Brain microvascular endothelial cell (primary cell): ENCODE results near the gene PXYLP1.

Experiments used
- DNase-seq: peaks from one replicate; pipeline ENCODE4 v3.0.0-alpha.2; 2020
- H3K27ac ChIP-seq: fragments of 250-450 bp; sonication (Bioruptor Pico); 2 replicates; pipeline ENCODE4 v1.5.1; 2020; ENCODE audit warnings: mild to moderate bottlenecking, moderate library complexity
- H3K27me3 ChIP-seq: fragments of 250-450 bp; sonication (Bioruptor Pico); replicated peaks from 2 replicates; pipeline ENCODE4 v1.5.1; 2020; ENCODE audit warnings: mild to moderate bottlenecking
- H3K36me3 ChIP-seq: fragments of 250-450 bp; sonication (Bioruptor Pico); replicated peaks from 2 replicates; pipeline ENCODE4 v1.5.1; 2020; ENCODE audit warnings: mild to moderate bottlenecking
- H3K4me3 ChIP-seq: 2 replicates; pipeline ENCODE4 v1.5.1; 2011; ENCODE audit warnings: low read depth, mild to moderate bottlenecking, control low read depth, low read length, moderate library complexity
- in situ Hi-C: cut with HindIII; loops from 2 replicates; pipeline ENCODE4 v1.10.0; 2017; ENCODE audit warnings: low sequenced_read_pairs, low pct_ligation_motif_present
- TF ChIP-seq, protein P1 (sequence below): IDR thresholded peaks from 2 replicates; pipeline ENCODE4 v1.5.1; 2011; ENCODE audit warnings: low read depth, mild to moderate bottlenecking, moderate library complexity, low read length, control low read depth, inconsistent platforms; ENCODE audit errors: missing control alignments

Gene PXYLP1

GRCh38 chr3:141223673-141224166 is 7.9 kb upstream of the PXYLP1 start:
- no peaks in the 10 kb centered on the region for H3K36me3 ChIP-seq
- H3K27me3 ChIP-seq, result no peaks in the 10 kb centered on the region
- no peak overlapping the region for H3K4me3 ChIP-seq
- TF ChIP-seq, protein P1, sequence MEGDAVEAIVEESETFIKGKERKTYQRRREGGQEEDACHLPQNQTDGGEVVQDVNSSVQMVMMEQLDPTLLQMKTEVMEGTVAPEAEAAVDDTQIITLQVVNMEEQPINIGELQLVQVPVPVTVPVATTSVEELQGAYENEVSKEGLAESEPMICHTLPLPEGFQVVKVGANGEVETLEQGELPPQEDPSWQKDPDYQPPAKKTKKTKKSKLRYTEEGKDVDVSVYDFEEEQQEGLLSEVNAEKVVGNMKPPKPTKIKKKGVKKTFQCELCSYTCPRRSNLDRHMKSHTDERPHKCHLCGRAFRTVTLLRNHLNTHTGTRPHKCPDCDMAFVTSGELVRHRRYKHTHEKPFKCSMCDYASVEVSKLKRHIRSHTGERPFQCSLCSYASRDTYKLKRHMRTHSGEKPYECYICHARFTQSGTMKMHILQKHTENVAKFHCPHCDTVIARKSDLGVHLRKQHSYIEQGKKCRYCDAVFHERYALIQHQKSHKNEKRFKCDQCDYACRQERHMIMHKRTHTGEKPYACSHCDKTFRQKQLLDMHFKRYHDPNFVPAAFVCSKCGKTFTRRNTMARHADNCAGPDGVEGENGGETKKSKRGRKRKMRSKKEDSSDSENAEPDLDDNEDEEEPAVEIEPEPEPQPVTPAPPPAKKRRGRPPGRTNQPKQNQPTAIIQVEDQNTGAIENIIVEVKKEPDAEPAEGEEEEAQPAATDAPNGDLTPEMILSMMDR, result no peak
- no peak for DNase-seq
- in situ Hi-C loops, result no loop called here
- no peak overlapping the region for H3K27ac ChIP-seq

GRCh38 chr3:141225939-141226338 is 5.7 kb upstream of the PXYLP1 start:
- Histone ChIP-seq H3K4me3 (no peak overlapping the region), H3K27me3 (no peaks in the 10 kb centered on the region), H3K36me3 (no peaks in the 10 kb centered on the region), H3K27ac (no peak overlapping the region)
- no peak for DNase-seq
- in situ Hi-C loops, result no loop called here
- TF ChIP-seq, protein P1, result no peak

DNA sequence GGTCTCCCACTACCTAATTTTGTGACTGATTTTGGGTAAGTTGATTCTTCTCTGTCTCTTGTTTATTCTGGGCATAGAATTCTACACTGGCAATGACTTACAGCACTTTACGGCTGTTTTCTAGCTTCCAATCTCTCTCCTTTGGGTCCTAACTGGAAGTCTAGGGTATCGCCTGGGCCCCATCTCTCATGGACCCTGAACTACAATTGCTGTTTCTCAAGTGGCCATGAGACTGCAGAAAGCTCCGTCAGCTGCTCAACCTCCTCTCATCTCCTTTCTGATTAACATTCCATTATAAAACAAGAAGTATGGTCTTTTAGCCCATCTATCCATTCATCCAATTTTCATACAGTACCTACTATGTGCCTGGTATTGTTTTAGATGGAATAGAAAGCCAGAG is 4.4 kb upstream of the PXYLP1 start:
- in situ Hi-C loops, result no loop called here
- Histone ChIP-seq H3K36me3 (no peaks in the 10 kb centered on the region), H3K27me3 (no peaks in the 10 kb centered on the region), H3K4me3 (no peak overlapping the region), H3K27ac (no peak overlapping the region)
- TF ChIP-seq, protein P1, result no peak
- DNase-seq, result no peak

DNA sequence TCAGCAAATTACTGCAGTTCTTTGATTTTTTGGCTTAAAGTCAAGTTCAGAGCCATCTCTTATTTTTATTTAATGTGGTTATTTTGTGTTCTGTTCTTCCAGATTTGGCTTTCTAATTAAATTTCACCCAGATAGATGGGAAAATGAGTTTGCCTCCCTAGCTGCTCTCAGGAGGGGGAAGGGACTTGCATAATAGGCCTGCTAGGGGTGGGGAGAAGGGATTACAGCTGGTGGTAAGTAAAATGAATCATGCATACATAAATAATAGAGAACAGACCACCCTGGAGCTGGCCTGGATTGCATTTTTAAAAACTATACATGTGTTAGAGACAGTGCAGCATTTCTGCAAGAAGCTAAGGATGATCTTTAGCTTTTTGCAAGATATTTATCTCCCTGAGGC is 3.9 kb upstream of the PXYLP1 start:
- DNase-seq, result peak; percentile 42
- H3K27me3 ChIP-seq, result no peaks in the 10 kb centered on the region
- H3K27ac ChIP-seq, result no peak overlapping the region
- H3K4me3 ChIP-seq, result no peak overlapping the region
- H3K36me3 ChIP-seq, result no peaks in the 10 kb centered on the region
- TF ChIP-seq, protein P1, result no peak
- in situ Hi-C loops, result no loop called here

DNA sequence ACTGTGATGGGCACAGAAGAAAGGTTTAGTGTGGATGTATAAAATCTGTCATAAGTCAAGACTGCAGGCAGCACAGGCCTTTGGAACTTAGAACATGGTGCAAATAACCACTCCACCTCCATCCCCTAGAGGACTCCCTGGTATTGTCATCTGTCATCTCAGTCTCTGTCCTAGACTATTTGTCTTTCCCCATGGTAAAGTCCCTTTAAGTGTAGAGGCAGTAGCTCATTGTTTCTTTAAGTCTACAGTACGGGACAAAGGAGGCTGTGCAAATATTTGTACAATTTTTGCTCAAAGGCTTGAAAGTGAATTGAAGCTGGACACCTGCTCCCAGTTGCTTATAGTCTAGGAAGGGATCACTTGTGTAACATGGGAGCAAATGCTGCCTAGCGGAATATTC is 3.2 kb upstream of the PXYLP1 start:
- no peak overlapping the region for H3K4me3 ChIP-seq
- in situ Hi-C loops, result no loop called here
- DNase-seq, result no peak

DNA sequence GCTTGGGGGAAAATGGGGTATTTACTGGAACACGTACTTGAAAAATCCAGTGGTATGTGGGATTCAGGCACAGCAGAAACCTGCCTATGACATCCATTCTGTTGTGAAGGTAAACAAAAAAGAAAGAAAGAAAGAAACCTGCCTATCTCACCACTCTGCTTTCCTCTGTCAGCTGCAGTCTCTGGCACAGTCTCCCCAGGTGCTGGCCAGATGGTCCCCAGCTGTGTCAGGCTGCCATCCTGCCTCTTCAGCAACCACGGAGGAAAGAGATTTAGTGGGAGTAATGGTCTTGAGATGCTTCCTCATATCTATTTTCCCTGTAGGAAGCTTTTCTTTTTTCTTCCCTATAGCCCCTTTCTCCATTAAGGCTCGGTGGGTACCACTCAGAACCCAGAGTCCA is 2.5 kb upstream of the PXYLP1 start:
- Histone ChIP-seq H3K27ac (no peak overlapping the region), H3K27me3 (no peaks in the 10 kb centered on the region), H3K36me3 (no peaks in the 10 kb centered on the region), H3K4me3 (no peak overlapping the region)
- DNase-seq, result no peak
- TF ChIP-seq, protein P1, result no peak
- in situ Hi-C loops, result no loop called here

More for the DNA sequence above, 3.2 kb upstream of the PXYLP1 start:
- TF ChIP-seq, protein P1, result no peak
- Histone ChIP-seq H3K27me3 (no peaks in the 10 kb centered on the region), H3K36me3 (no peaks in the 10 kb centered on the region), H3K27ac (no peak overlapping the region)
